GM19468 (cell line): ENCODE data around the gene MEGF11.

Experiments
- ATAC-seq: cut with Tn5 transposase; IDR thresholded peaks from one replicate; pipeline ENCODE4 v1.9.1; 2021; ENCODE audit warnings: mild to moderate bottlenecking, moderate library complexity, moderate number of reproducible peaks; ENCODE audit not compliant: unreplicated experiment; ENCODE audit errors: extremely low read depth

Gene MEGF11

GRCh38 chr15:66046326-66046725, 207.2 kb downstream of the MEGF11 start:
- no peak for ATAC-seq

- ATAC-seq, result no peak
Measured at GRCh38 chr15:66045542-66045941, 208.0 kb downstream of the MEGF11 start.

DNA sequence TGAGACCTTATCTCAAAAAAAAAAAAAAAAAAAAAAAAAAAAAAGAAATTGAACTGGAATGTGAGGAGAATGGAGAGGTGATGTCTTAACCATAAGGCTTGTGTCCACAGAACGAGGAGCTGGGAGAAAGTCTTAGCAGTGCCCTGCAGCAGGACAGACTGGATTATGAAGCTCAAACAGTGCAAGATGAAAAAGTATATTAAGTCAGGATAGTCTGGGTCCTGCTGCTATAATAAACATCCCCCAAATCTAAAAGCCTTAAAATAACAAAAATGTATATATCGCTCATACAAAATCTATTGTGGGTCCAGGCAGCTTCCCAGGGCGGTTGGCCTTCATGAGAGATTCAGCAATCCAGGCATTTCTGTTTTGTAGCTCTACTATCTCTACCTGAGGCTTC, 208.7 kb downstream of the MEGF11 start:
- no peak for ATAC-seq

DNA sequence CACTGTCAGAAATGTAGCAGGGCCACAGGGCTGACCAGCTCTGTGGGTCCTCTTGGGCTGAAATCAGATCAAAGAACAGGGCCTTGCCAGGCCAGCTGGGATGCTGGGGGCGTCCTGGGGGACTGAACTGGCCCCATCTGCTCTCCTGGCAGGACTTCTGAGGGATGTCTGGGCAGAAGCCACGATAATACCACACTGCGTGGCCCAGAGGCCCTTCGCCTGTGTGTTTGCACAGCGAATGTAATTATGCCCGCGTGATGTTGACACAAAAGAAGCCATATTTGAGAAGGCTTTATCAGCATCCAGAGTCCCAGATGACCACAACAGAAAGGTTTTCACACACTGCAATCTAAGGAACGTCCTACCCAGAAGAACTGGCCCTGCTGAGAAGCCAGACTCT, 210.3 kb downstream of the MEGF11 start:
- ATAC-seq, result no peak

- ATAC-seq, result no peak
Measured at GRCh38 chr15:66042624-66043023, 210.9 kb downstream of the MEGF11 start.

- ATAC-seq, result no peak
Measured at GRCh38 chr15:66041276-66041675, 212.3 kb downstream of the MEGF11 start.

GRCh38 chr15:66040211-66040892, 213.2 kb downstream of the MEGF11 start:
- ATAC-seq, result no peak

DNA sequence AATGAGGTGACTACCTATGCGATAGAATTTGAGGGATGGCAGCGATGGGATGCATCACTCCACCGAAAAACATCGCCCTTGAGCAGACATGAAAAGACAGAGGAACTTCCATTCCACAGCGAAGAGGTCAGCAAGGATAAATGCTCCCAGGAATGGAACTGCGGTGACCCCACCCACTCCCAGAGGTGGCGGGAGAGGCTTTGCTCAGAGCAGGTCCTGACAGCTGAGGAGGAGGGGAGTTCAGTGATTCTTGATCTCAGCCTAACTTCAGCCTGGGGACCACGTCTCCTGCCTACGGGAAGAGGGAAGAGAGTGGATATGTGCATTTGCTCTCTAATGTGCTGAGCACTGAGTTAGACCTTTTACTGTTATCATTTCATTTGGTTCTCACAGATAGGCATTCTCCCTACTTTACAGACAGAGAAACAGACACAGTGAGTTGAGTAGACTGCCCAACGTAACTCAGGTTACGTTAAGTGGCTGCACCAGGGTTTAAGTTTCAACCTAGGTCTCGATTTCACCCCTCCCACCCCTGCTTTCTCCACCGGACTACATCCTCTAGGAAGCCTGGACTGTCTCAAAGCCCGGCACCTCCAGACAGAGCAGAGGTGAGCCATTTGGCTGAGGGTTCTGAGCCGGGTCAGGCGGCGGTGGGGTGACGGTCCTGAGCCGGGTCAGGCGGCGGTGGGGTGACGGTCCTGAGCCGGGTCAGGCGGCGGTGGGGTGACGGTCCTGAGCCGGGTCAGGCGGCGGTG, 214.3 kb downstream of the MEGF11 start:
- no peak for ATAC-seq

DNA sequence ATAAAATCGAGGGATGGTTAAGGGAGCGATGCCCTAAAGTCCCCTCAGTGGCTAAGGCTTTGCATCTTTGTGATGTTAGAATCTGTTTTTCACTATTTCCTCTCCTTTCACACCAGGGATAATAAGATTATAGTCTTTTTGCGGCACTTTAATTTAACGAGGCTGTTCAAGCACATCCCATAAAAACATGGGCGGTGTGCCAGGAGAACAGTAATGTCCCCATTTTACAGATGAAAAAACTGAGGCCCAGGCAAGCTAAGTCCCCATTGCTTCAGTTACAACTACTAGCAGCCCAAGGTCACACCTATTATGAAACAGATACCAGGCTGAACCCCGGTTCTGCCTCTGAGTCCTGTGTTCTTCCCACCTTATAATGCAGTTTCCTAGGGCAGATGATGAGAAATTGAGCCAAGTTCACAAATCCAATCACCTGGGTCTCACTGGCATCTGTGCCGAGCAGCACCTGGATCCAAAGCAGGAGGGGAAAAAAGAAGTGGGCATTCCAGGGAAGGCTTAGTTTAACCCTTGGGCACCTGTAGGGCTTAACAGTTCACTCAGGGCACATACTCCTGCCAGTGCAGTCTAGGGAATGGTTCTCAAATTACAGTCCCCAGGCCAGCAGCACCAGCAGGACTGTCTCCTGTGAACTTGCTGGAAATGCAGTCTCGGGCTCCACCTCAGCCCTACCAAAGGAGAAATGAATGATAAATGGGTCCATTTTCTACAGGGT, 215.0 kb downstream of the MEGF11 start:
- no peak for ATAC-seq

GRCh38 chr15:66036859-66037258, 216.7 kb downstream of the MEGF11 start:
- ATAC-seq, result no peak

- no peak for ATAC-seq
Measured at GRCh38 chr15:66035901-66036300, 217.6 kb downstream of the MEGF11 start.

DNA sequence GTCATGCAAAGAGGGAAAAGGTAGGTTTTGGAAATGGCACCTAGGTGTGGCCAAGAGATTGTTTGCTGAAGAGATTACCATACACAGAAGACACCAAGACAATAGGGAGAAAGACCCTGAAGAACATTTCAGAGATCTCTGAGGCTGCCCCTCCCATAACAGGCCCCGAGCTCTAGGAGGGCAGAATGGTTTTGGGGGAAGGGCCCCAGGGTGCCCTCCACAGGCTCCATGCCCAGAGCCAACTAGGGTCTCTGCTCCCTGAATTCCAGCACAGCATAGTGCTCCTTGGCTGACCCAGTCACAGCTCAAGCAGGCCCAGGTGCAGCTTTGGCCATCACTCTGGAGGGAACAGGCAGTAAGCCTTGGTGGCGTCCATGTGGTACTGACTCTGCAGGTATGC, 220.4 kb downstream of the MEGF11 start:
- no peak for ATAC-seq

DNA sequence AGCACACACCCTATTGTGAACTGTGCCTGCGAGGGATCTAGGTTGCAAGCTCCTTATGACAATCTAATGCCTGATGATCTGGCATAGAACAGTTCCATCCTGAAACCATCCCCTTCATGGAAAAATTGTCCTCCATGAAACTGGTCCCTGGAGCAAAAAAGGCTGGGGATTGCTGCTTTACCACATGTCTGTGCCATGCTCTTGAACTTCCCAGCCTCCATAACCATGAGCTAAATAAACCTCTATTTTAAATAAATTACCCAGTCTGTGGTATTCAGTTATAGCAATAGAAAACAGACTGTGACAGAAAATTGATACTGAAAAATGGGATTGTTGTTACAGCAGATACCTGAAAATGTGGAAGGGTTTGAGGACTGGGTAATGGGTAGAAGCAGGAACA, 221.5 kb downstream of the MEGF11 start:
- ATAC-seq, result no peak

- ATAC-seq, result no peak
Measured at GRCh38 chr15:66030650-66031049, 222.9 kb downstream of the MEGF11 start.

- no peak for ATAC-seq
Measured at GRCh38 chr15:66029650-66030049, 223.9 kb downstream of the MEGF11 start.

DNA sequence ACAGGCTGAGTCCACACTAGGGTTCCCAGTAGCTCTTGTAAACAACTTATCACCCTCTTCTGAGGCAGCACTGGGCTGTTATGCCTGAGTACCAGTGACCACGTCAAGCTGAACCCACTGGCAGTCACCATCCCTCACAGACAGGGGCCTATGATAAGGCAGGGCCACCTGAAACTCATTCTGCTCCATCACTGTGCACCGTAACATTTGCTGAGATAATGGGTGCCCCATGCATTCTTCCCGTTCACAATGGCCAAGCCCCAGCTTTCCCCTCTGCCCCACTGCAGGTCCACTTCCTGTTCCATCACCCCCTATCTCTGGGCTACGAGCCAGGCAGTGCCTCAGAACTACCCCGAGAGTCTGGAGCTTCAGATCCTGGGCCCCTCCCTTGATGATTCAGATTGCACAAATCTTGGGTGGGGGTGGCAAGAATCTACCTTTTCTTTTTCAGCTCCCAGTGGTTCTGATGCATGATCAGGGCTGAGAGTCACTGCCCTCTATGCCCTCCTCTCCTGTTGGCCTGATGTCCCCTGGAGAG, 226.2 kb downstream of the MEGF11 start:
- ATAC-seq, result no peak

DNA sequence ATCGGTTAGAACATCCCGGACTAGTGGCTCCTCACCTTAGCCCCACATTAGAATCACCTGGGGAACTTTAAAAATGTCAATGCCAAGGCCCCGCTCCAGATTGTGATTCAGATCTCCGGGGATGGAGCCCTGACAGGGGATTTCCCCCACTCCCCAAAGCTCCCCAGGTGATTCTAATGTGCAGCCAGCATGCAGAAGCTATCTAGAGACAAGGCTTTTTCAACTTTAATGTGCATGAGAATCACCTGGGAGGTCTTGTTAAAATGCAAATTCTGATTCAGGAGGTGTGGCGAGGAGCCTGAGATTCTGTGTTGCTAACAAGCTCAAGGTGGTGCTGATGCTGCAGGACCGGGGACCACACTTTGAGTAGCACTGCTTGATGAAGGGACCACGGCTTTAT, 227.6 kb downstream of the MEGF11 start:
- no peak for ATAC-seq

- no peak for ATAC-seq
Measured at GRCh38 chr15:66025015-66025452, 228.5 kb downstream of the MEGF11 start.

- no peak for ATAC-seq
Measured at GRCh38 chr15:66024116-66024515, 229.4 kb downstream of the MEGF11 start.

DNA sequence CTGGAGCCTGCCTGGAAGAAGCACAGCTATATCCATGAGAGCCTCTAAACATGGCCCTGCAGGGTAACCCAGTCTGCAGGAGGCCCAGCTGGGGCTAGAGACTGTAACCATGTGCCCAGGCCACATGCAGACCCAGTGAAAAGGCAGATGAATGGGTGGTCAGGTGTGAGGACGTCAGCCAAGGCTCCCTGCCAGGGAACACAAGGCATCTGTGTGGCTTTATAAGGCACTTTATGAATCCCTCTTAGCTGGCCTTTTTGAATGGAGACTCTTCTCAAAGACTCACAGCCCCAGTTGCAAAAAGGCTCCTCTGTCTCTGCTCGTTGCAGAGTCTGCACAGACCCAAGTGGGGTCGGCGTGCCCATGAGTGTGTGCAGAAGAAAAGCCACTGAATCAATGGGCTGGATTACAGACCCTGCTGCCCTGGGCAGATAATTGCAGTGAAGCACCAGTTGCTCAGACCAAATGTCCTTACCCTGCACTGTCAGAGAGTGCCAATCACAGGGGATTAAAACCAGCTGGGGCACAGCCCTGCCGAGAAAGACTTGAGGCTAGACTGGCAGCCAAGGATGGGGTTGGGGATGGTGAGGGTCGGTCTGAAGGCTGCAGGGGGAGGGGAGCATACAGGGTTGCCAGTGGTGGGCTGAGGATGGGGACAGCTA, 230.1 kb downstream of the MEGF11 start:
- ATAC-seq, result no peak
